Activated T-helper 1 cell treated with anti-CD3 and anti-CD28 coated beads, Interleukin-12 subunit alpha, Interleukin-12 subunit beta, Interleukin-2, Interleukin-4 antibody, amounts not matched to agents 30 ng/mL and 10 ng/mL and 1 ng/mL, durations not matched to agents 14 hours and 24 hours and 36 hours (primary cell): ENCODE results near the gene CTCF. TPM values are rescaled to one million over a fixed set of nuclear protein-coding genes. Genes with fewer than 3 reads are reported as not detected.

ENCODE experiments used
- DNase-seq: peaks from one replicate; pipeline ENCODE4 v3.0.0; 2021; ENCODE audit warnings: low spot score
- H3K27ac Mint-ChIP-seq: one replicate; pipeline ENCODE4 v1.8.0; 2021; ENCODE audit warnings: mild to moderate bottlenecking, mixed read lengths
- H3K27me3 Mint-ChIP-seq: one replicate; pipeline ENCODE4 v1.8.0; 2022; ENCODE audit warnings: mild to moderate bottlenecking, moderate library complexity, mixed read lengths; ENCODE audit not compliant: insufficient read depth
- H3K36me3 Mint-ChIP-seq: one replicate; pipeline ENCODE4 v1.8.0; 2021; ENCODE audit warnings: low read depth, mixed read lengths
- H3K4me1 Mint-ChIP-seq: one replicate; pipeline ENCODE4 v1.8.0; 2021; ENCODE audit warnings: low read depth, mixed read lengths
- H3K4me3 Mint-ChIP-seq: one replicate; pipeline ENCODE4 v1.8.0; 2021; ENCODE audit warnings: mild to moderate bottlenecking, moderate library complexity, mixed read lengths
- H3K9me3 Mint-ChIP-seq: one replicate; pipeline ENCODE4 v1.8.0; 2021; ENCODE audit warnings: mixed read lengths
- intact Hi-C: fragments of 100-400 bp; cut with micrococcal nuclease; formaldehyde crosslinking; loops from one replicate; pipeline ENCODE4 v1.15.1; 2024
- total RNA-seq: library from RNA; stranded (reverse); gene quantifications from 2 replicates; pipeline ENCODE4 v1.2.3, GENCODE V29; 2022

CTCF gene
- total RNA-seq, 1 donor from 2014 or later: 64.7 TPM

GRCh38 chr16:67538666-67539101 is 23.6 kb upstream of the CTCF start:
- H3K4me3 Mint-ChIP-seq: peak overlapping the region; percentile 78
- intact Hi-C loops: no loop called here
- no peak for DNase-seq
- peaks cover 13% of the 10 kb centered on the region for H3K36me3 Mint-ChIP-seq
- H3K4me1 Mint-ChIP-seq: peaks cover 41% of the 10 kb centered on the region
- H3K27ac Mint-ChIP-seq: no peak overlapping the region
- H3K27me3 Mint-ChIP-seq: peaks cover 14% of the 10 kb centered on the region
- H3K9me3 Mint-ChIP-seq: no peaks in the 10 kb centered on the region

- H3K4me1 Mint-ChIP-seq: peaks cover 44% of the 10 kb centered on the region
- DNase-seq: no peak
- H3K36me3 Mint-ChIP-seq: peaks cover 13% of the 10 kb centered on the region
- peak overlapping the region; percentile 16 for H3K27ac Mint-ChIP-seq
- peaks cover 14% of the 10 kb centered on the region for H3K27me3 Mint-ChIP-seq
- intact Hi-C loops: no loop called here
- no peaks in the 10 kb centered on the region for H3K9me3 Mint-ChIP-seq
- peak overlapping the region; percentile 78 for H3K4me3 Mint-ChIP-seq
Observed at GRCh38 chr16:67539271-67539670, 23.1 kb upstream of the CTCF start.

DNA sequence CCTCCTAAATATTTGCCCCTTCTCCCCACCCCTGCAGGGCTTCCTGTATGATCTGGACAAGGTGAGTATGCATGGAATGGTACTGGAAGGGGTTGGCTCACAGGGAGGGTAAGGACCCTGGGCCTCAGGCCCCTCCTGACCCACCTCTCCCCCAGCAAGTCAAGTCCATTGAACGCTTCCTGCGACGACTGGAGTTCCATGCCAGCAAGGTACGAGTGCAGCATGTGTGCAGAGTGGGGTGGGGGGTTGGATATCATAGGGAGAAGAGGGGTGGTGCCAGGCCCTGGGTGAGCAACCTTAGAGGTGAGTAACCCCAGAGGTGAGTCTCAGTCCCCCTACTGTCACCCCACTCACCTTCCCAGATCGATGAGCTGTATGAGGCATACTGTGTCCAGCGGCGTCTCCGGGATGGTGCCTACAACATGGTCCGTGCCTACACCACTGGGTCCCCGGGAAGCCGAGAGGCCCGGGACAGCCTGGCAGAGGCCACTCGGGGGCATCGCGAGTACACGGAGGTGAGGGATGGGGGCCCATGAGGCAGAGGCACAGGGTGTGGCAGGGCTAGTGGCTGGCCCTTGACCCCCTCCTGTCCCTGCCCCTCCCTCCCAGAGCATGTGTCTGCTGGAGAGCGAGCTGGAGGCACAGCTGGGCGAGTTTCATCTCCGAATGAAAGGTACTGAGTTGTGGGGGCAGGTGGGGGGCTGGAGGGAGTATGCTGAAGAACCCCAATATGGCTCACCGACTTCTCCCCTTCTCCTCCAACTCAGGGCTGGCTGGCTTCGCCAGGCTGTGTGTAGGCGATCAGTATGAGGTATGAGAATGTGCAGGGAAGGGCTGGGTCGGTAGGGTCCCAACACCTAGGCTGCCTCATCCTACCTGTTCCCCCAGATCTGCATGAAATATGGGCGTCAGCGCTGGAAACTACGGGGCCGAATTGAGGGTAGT is 22.4 kb upstream of the CTCF start:
- intact Hi-C loops: no loop called here
- peak overlapping the region; percentile 78 for H3K4me3 Mint-ChIP-seq
- H3K9me3 Mint-ChIP-seq: no peaks in the 10 kb centered on the region

GRCh38 chr16:67540756-67541155 is 21.6 kb upstream of the CTCF start:
- Mint-ChIP-seq H3K9me3 (no peaks in the 10 kb centered on the region), H3K27ac (peak overlapping the region; percentile 13)
- intact Hi-C loops: no loop called here

More for the DNA sequence above, 22.4 kb upstream of the CTCF start:
- Mint-ChIP-seq H3K27ac (no peak overlapping the region), H3K36me3 (peaks cover 13% of the 10 kb centered on the region), H3K4me1 (peaks cover 47% of the 10 kb centered on the region), H3K27me3 (peaks cover 14% of the 10 kb centered on the region)
- DNase-seq: no peak

DNA sequence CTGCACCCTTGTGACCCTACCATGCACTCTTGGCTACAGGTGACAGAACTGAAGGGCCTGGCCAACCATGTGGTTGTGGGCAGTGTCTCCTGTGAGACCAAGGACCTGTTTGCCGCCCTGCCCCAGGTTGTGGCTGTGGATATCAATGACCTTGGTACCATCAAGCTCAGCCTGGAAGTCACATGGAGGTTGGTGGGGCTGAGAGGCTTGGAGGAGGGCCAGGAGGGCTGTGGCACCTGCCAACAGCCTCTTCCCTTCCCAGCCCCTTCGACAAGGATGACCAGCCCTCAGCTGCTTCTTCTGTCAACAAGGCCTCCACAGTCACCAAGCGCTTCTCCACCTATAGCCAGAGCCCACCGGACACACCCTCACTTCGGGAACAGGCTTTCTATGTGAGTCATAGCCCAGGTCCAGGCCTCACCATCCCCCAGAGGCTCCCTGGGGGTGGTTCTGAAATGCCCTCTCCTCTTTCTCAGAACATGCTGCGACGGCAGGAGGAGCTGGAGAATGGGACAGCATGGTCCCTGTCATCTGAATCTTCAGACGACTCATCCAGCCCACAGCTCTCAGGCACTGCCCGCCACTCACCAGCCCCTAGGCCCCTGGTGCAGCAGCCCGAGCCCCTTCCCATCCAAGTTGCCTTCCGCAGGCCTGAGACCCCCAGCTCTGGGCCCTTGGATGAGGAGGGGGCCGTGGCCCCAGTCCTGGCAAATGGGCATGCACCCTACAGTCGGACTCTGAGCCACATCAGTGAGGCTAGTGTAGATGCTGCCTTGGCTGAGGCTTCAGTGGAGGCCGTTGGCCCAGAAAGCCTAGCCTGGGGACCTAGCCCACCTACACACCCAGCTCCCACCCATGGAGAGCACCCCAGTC is 20.7 kb upstream of the CTCF start:
- peaks cover 4% of the 10 kb centered on the region for H3K27me3 Mint-ChIP-seq
- no peak overlapping the region for H3K4me3 Mint-ChIP-seq
- peaks cover 15% of the 10 kb centered on the region for H3K36me3 Mint-ChIP-seq
- no peaks in the 10 kb centered on the region for H3K9me3 Mint-ChIP-seq
- peaks cover 32% of the 10 kb centered on the region for H3K4me1 Mint-ChIP-seq
- no peak for DNase-seq
- intact Hi-C loops: loop anchor here (1.0 kb wide), 2 partner anchors 20 to 21 kb away; partner anchors contain the start of gene CTCF
- H3K27ac Mint-ChIP-seq: no peak overlapping the region

More at GRCh38 chr16:67540756-67541155, 21.6 kb upstream of the CTCF start:
- H3K4me3 Mint-ChIP-seq: peak overlapping the region; percentile 13
- H3K4me1 Mint-ChIP-seq: peaks cover 39% of the 10 kb centered on the region
- peaks cover 13% of the 10 kb centered on the region for H3K36me3 Mint-ChIP-seq
- H3K27me3 Mint-ChIP-seq: peaks cover 12% of the 10 kb centered on the region
- no peak for DNase-seq

DNA sequence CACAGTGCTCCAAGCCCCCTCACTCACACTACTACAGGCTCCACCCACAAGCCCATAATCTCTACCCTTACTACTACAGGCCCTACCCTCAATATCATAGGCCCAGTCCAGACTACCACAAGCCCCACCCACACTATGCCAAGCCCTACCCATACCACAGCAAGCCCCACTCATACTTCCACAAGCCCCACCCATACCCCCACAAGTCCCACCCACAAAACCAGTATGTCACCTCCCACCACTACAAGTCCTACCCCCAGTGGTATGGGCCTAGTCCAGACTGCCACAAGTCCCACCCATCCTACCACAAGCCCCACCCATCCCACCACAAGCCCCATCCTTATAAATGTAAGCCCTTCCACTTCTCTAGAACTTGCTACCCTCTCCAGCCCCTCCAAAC is 19.9 kb upstream of the CTCF start:
- intact Hi-C loops: loop anchor here (1.0 kb wide), 2 partner anchors 20 to 21 kb away; partner anchors contain the start of gene CTCF
- peak; percentile 79 for DNase-seq
- Mint-ChIP-seq H3K27me3 (no peaks in the 10 kb centered on the region), H3K4me1 (peaks cover 34% of the 10 kb centered on the region), H3K9me3 (no peaks in the 10 kb centered on the region), H3K27ac (peak overlapping the region; percentile 23), H3K36me3 (peaks cover 16% of the 10 kb centered on the region), H3K4me3 (peak overlapping the region; percentile 13)

- H3K27ac Mint-ChIP-seq: peak overlapping the region; percentile 23
- intact Hi-C loops: no loop called here
- peaks cover 40% of the 10 kb centered on the region for H3K4me1 Mint-ChIP-seq
- H3K4me3 Mint-ChIP-seq: no peak overlapping the region
- H3K27me3 Mint-ChIP-seq: no peaks in the 10 kb centered on the region
- H3K36me3 Mint-ChIP-seq: peaks cover 16% of the 10 kb centered on the region
- H3K9me3 Mint-ChIP-seq: no peaks in the 10 kb centered on the region
- DNase-seq: no peak
Observed at GRCh38 chr16:67543036-67543435, 19.3 kb upstream of the CTCF start.

- H3K9me3 Mint-ChIP-seq: no peaks in the 10 kb centered on the region
- peaks cover 16% of the 10 kb centered on the region for H3K36me3 Mint-ChIP-seq
- H3K4me3 Mint-ChIP-seq: no peak overlapping the region
- no peak for DNase-seq
- no peak overlapping the region for H3K27ac Mint-ChIP-seq
- peaks cover 44% of the 10 kb centered on the region for H3K4me1 Mint-ChIP-seq
- H3K27me3 Mint-ChIP-seq: no peaks in the 10 kb centered on the region
- intact Hi-C loops: no loop called here
Observed at GRCh38 chr16:67543582-67543981, 18.7 kb upstream of the CTCF start.

DNA sequence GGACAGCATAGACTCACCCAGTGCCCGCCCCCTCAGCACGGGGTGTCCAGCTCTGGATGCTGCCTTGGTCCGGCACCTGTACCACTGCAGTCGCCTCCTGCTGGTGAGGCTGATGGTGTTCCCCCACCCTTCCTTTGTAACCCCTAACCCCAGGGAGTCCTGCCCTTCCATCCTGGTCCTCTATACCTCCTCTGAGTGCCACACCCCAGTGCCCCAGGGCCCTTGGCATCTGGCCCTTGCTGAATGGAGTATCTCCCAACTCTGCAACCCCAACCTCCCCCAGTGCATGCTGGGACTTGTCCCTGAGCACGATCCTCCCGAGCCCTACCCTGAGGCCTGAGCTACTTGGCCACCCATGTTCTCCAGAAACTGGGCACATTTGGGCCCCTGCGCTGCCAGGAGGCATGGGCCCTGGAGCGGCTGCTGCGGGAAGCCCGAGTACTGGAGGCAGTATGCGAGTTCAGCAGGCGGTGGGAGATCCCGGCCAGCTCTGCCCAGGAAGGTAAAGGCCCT is 17.9 kb upstream of the CTCF start:
- Mint-ChIP-seq H3K27me3 (no peaks in the 10 kb centered on the region), H3K4me3 (no peak overlapping the region), H3K27ac (no peak overlapping the region), H3K36me3 (peaks cover 16% of the 10 kb centered on the region), H3K4me1 (peaks cover 40% of the 10 kb centered on the region), H3K9me3 (no peaks in the 10 kb centered on the region)
- DNase-seq: no peak
- intact Hi-C loops: no loop called here

GRCh38 chr16:67544844-67545664 is 17.3 kb upstream of the CTCF start:
- intact Hi-C loops: no loop called here
- no peaks in the 10 kb centered on the region for H3K9me3 Mint-ChIP-seq
- H3K27me3 Mint-ChIP-seq: no peaks in the 10 kb centered on the region
- peaks cover 37% of the 10 kb centered on the region for H3K4me1 Mint-ChIP-seq
- peaks cover 16% of the 10 kb centered on the region for H3K36me3 Mint-ChIP-seq
- H3K27ac Mint-ChIP-seq: no peak overlapping the region
- DNase-seq: no peak
- H3K4me3 Mint-ChIP-seq: no peak overlapping the region

GRCh38 chr16:67545665-67546024 is 16.7 kb upstream of the CTCF start:
- no peaks in the 10 kb centered on the region for H3K27me3 Mint-ChIP-seq
- H3K36me3 Mint-ChIP-seq: peaks cover 11% of the 10 kb centered on the region
- no peak overlapping the region for H3K4me3 Mint-ChIP-seq
- intact Hi-C loops: loop anchor here (2.0 kb wide), 3 partner anchors 63 to 123 kb away; partner anchors contain the start of genes ACD and PARD6A
- no peak for DNase-seq
- no peaks in the 10 kb centered on the region for H3K9me3 Mint-ChIP-seq
- H3K27ac Mint-ChIP-seq: no peak overlapping the region
- peaks cover 37% of the 10 kb centered on the region for H3K4me1 Mint-ChIP-seq

GRCh38 chr16:67546091-67546501 is 16.2 kb upstream of the CTCF start:
- H3K36me3 Mint-ChIP-seq: peaks cover 9% of the 10 kb centered on the region
- H3K27me3 Mint-ChIP-seq: no peaks in the 10 kb centered on the region
- H3K9me3 Mint-ChIP-seq: no peaks in the 10 kb centered on the region
- peaks cover 37% of the 10 kb centered on the region for H3K4me1 Mint-ChIP-seq
- DNase-seq: no peak
- no peak overlapping the region for H3K27ac Mint-ChIP-seq
- intact Hi-C loops: loop anchor here (2.0 kb wide), 3 partner anchors 63 to 123 kb away; partner anchors contain the start of genes ACD and PARD6A
- H3K4me3 Mint-ChIP-seq: no peak overlapping the region
